Measurements from ENCODE around the gene ERBB4. TPM values are rescaled to one million over a fixed set of nuclear protein-coding genes. Genes with fewer than 3 reads are reported as not detected.

The ERBB4 gene
- total and polyA plus RNA-seq, 2 of the 8 experiments (the other 6 are each of a cell fraction or from before 2014, with no cell fraction given): 0.34 to 1.3 TPM

- TF ChIP-seq NRF1 (IDR thresholded peaks at IDR 0.05; ENCODE audit: low read depth, low read length) (no peak), SIRT6 (IDR thresholded peaks at IDR 0.05; ENCODE audit: low read length) (no peak)
Measured at GRCh38 chr2:211468217-211468616, 1070.4 kb downstream of the ERBB4 start (continued).
